Measurements from ENCODE around the gene TSPO2. TPM values are rescaled to one million over a fixed set of nuclear protein-coding genes. Genes with fewer than 3 reads are reported as not detected.

The TSPO2 gene
- total RNA-seq, 1 donor from 2014 or later, result not detected

- H3K9me3 ChIP-seq, result no peaks in the 10 kb centered on the region
- no peak overlapping the region for H3K4me3 ChIP-seq
- ATAC-seq, result no peak
- intact Hi-C loops (cut with DNase I), result no loop called here
- H3K36me3 ChIP-seq, result no peaks in the 10 kb centered on the region
- no peaks in the 10 kb centered on the region for H3K4me1 ChIP-seq
- no peak for DNase-seq
- H3K27me3 ChIP-seq, result no peaks in the 10 kb centered on the region
- H3K27ac ChIP-seq, result no peak overlapping the region
- TF ChIP-seq CTCF (IDR thresholded peaks at IDR 0.05), result no peak
Observed at GRCh38 chr6:41021832-41022231, 20.4 kb upstream of the TSPO2 start.

GRCh38 chr6:41022294-41022693 is 20.0 kb upstream of the TSPO2 start:
- Histone ChIP-seq H3K27me3 (no peaks in the 10 kb centered on the region), H3K36me3 (no peaks in the 10 kb centered on the region), H3K9me3 (no peaks in the 10 kb centered on the region), H3K27ac (no peak overlapping the region), H3K4me3 (no peak overlapping the region), H3K4me1 (peaks cover 1% of the 10 kb centered on the region)
- intact Hi-C loops (cut with DNase I), result no loop called here
- ATAC-seq (no peak), DNase-seq (no peak)
- no peak for TF ChIP-seq CTCF (IDR thresholded peaks at IDR 0.05)

GRCh38 chr6:41023114-41023513 is 19.2 kb upstream of the TSPO2 start:
- no peak for DNase-seq
- Histone ChIP-seq H3K27me3 (no peaks in the 10 kb centered on the region), H3K9me3 (no peaks in the 10 kb centered on the region), H3K4me3 (no peak overlapping the region), H3K27ac (no peak overlapping the region), H3K36me3 (no peaks in the 10 kb centered on the region), H3K4me1 (peaks cover 7% of the 10 kb centered on the region)
- no peak for TF ChIP-seq CTCF (IDR thresholded peaks at IDR 0.05)
- intact Hi-C loops (cut with DNase I), result no loop called here
- ATAC-seq, result no peak

GRCh38 chr6:41025966-41026530 is 16.2 kb upstream of the TSPO2 start:
- ATAC-seq (no peak), DNase-seq (no peak)
- intact Hi-C loops (cut with DNase I), result no loop called here
- Histone ChIP-seq H3K4me3 (no peak overlapping the region), H3K9me3 (no peaks in the 10 kb centered on the region), H3K27ac (no peak overlapping the region), H3K27me3 (no peaks in the 10 kb centered on the region), H3K4me1 (peaks cover 12% of the 10 kb centered on the region), H3K36me3 (no peaks in the 10 kb centered on the region)
- no peak for TF ChIP-seq CTCF (IDR thresholded peaks at IDR 0.05)

GRCh38 chr6:41027241-41027640 is 15.0 kb upstream of the TSPO2 start:
- Histone ChIP-seq H3K36me3 (no peaks in the 10 kb centered on the region), H3K9me3 (no peaks in the 10 kb centered on the region), H3K4me1 (peaks cover 12% of the 10 kb centered on the region), H3K27me3 (no peaks in the 10 kb centered on the region), H3K27ac (no peak overlapping the region), H3K4me3 (peak overlapping the region; percentile 62)
- intact Hi-C loops (cut with DNase I), result no loop called here
- no peak for DNase-seq
- ATAC-seq, result no peak
- no peak for TF ChIP-seq CTCF (IDR thresholded peaks at IDR 0.05)
